Epithelial cell of prostate (primary cell): ENCODE results near the gene RASIP1.
"Not testable (repeated sequence)": the region's sequence is repeated elsewhere in the genome, so short reads cannot be mapped to it uniquely, and the experiment has no call there.

Source experiments
- DNase-seq: peaks from one replicate; pipeline ENCODE4 v3.0.0-alpha.2; 2011; ENCODE audit warnings: low read depth, low spot score
- H3K27ac ChIP-seq: fragments of 450-650 bp; 2 replicates; pipeline ENCODE4 v1.5.1; 2017; ENCODE audit warnings: mild to moderate bottlenecking

RASIP1 gene

GRCh38 chr19:48737360-48737998 is 2.9 kb downstream of the RASIP1 start:
- no peak for DNase-seq
- H3K27ac ChIP-seq: no peak overlapping the region

GRCh38 chr19:48735031-48735615 is 5.3 kb downstream of the RASIP1 start:
- no peak for DNase-seq
- no peak overlapping the region for H3K27ac ChIP-seq

GRCh38 chr19:48734625-48735024 is 5.8 kb downstream of the RASIP1 start:
- DNase-seq: no peak
- H3K27ac ChIP-seq: no peak overlapping the region

GRCh38 chr19:48731452-48731851 is 9.0 kb downstream of the RASIP1 start:
- DNase-seq: no peak
- H3K27ac ChIP-seq: no peak overlapping the region

GRCh38 chr19:48728911-48729664 is 11.3 kb downstream of the RASIP1 start:
- no peak overlapping the region for H3K27ac ChIP-seq
- no peak for DNase-seq

- no peak for DNase-seq
- H3K27ac ChIP-seq: no peak overlapping the region
These were observed 13.9 kb downstream of the RASIP1 start for GRCh38 chr19:48726556-48726955.

- peak overlapping the region; percentile 67 for H3K27ac ChIP-seq
- peak; percentile 18 for DNase-seq
These were observed 15.3 kb downstream of the RASIP1 start for GRCh38 chr19:48724796-48725753.

- no peak for DNase-seq
These were observed 18.2 kb downstream of the RASIP1 start for GRCh38 chr19:48722196-48722708.

GRCh38 chr19:48720613-48721296 is 19.7 kb downstream of the RASIP1 start:
- H3K27ac ChIP-seq: no peak overlapping the region
- DNase-seq: peak; percentile 91

More at GRCh38 chr19:48722196-48722708, 18.2 kb downstream of the RASIP1 start:
- no peak overlapping the region for H3K27ac ChIP-seq

- DNase-seq: no peak
- H3K27ac ChIP-seq: no peak overlapping the region
These were observed 20.2 kb downstream of the RASIP1 start for GRCh38 chr19:48720251-48720612.

GRCh38 chr19:48719263-48720171 is 20.9 kb downstream of the RASIP1 start, which contains the start of gene MAMSTR:
Gene MAMSTR (minus strand): TSS chr19:48719725. CDS start chr19:48719031, 694 bp downstream.
- DNase-seq: no peak
- no peak within 1 kb of the TSS for H3K27ac ChIP-seq

- H3K27ac ChIP-seq: no peak overlapping the region
- no peak for DNase-seq
These were observed 21.6 kb downstream of the RASIP1 start for GRCh38 chr19:48718711-48719231.

GRCh38 chr19:48718106-48718505 is 22.3 kb downstream of the RASIP1 start:
- not testable (repeated sequence) for H3K27ac ChIP-seq, DNase-seq

GRCh38 chr19:48716562-48717291 is 23.7 kb downstream of the RASIP1 start:
- no peak overlapping the region for H3K27ac ChIP-seq
- no peak for DNase-seq

- DNase-seq: no peak
- H3K27ac ChIP-seq: no peak overlapping the region
These were observed 24.7 kb downstream of the RASIP1 start for GRCh38 chr19:48715681-48716171.

- no peak for DNase-seq
- H3K27ac ChIP-seq: peak overlapping the region; percentile 48
These were observed 25.4 kb downstream of the RASIP1 start for GRCh38 chr19:48714759-48715675.
